SHP77 treated with DMSO at 0.1 percent for 48 hours (cell line): Measurements from ENCODE around the gene RAB44.

Source experiments
- DNase-seq: peaks from one replicate; lab custom pipeline; 2025; lab: John Stamatoyannopoulos, UW

Gene RAB44

GRCh38 chr6:36730424-36731380 is 33.1 kb downstream of the RAB44 start:
- no peak for DNase-seq

GRCh38 chr6:36731622-36732310 is 34.1 kb downstream of the RAB44 start:
- no peak for DNase-seq

- DNase-seq = no peak
Observed at GRCh38 chr6:36733300-36733699, 35.7 kb downstream of the RAB44 start.

GRCh38 chr6:36734486-36735060 is 36.9 kb downstream of the RAB44 start:
- DNase-seq = no peak

GRCh38 chr6:36735110-36736071 is 37.8 kb downstream of the RAB44 start:
- no peak for DNase-seq

GRCh38 chr6:36737043-36737785 is 39.6 kb downstream of the RAB44 start:
- DNase-seq = no peak

- no peak for DNase-seq
Observed at GRCh38 chr6:36738108-36738507, 40.5 kb downstream of the RAB44 start.

GRCh38 chr6:36739947-36740817 is 42.6 kb downstream of the RAB44 start:
- no peak for DNase-seq

- no peak for DNase-seq
Observed at GRCh38 chr6:36740818-36741179, 43.2 kb downstream of the RAB44 start.

GRCh38 chr6:36742146-36742545 is 44.5 kb downstream of the RAB44 start:
- DNase-seq = no peak

- no peak for DNase-seq
Observed at GRCh38 chr6:36743032-36743431, 45.4 kb downstream of the RAB44 start.

GRCh38 chr6:36743538-36744303 is 46.1 kb downstream of the RAB44 start:
- no peak for DNase-seq

- DNase-seq = no peak
Observed at GRCh38 chr6:36744304-36744673, 46.7 kb downstream of the RAB44 start.

- no peak for DNase-seq
Observed at GRCh38 chr6:36745283-36745682, 47.7 kb downstream of the RAB44 start.

GRCh38 chr6:36745836-36746235 is 48.2 kb downstream of the RAB44 start:
- no peak for DNase-seq

- DNase-seq = no peak
Observed at GRCh38 chr6:36746251-36746650, 48.6 kb downstream of the RAB44 start.

GRCh38 chr6:36749829-36750489 is 52.3 kb downstream of the RAB44 start:
- DNase-seq = no peak

- no peak for DNase-seq
Observed at GRCh38 chr6:36751091-36751490, 53.5 kb downstream of the RAB44 start.

GRCh38 chr6:36751833-36752186 is 54.2 kb downstream of the RAB44 start:
- DNase-seq = no peak
